Smooth muscle cell (in vitro differentiated cells): Measurements from ENCODE around the gene UTY. TPM values are rescaled to one million over a fixed set of nuclear protein-coding genes. Genes with fewer than 3 reads are reported as not detected.

Source experiments
- DNase-seq: peaks from one replicate; lab custom pipeline; 2025; ENCODE audit not compliant: unreplicated experiment; lab: John Stamatoyannopoulos, UW
- H2AFZ ChIP-seq: fragments of 200-600 bp; sonication (generic); 2 replicates; pipeline ENCODE4 v1.6.0; 2016; ENCODE audit warnings: antibody characterized with exemption, low read depth, mild to moderate bottlenecking
- H3F3A ChIP-seq: fragments of 200-600 bp; sonication (generic); 2 replicates; pipeline ENCODE4 v1.6.0; 2017; ENCODE audit warnings: antibody characterized with exemption, low read depth
- H3K27ac ChIP-seq: fragments of 200-600 bp; sonication (generic); 2 replicates; pipeline ENCODE4 v1.5.1; 2016; ENCODE audit warnings: low read depth, mild to moderate bottlenecking
- H3K27me3 ChIP-seq: fragments of 200-600 bp; sonication (generic); 2 replicates; pipeline ENCODE4 v1.6.1; 2016; ENCODE audit warnings: low read depth, mild to moderate bottlenecking
- H3K36me3 ChIP-seq: fragments of 200-600 bp; sonication (generic); 2 replicates; pipeline ENCODE4 v1.5.1; 2016; ENCODE audit warnings: low read depth
- H3K4me1 ChIP-seq: fragments of 200-600 bp; sonication (generic); 2 replicates; pipeline ENCODE4 v1.5.1; 2016; ENCODE audit warnings: low read depth
- H3K4me2 ChIP-seq: fragments of 200-600 bp; sonication (generic); 2 replicates; pipeline ENCODE4 v1.6.0; 2016; ENCODE audit warnings: mild to moderate bottlenecking
- H3K4me3 ChIP-seq: fragments of 200-600 bp; sonication (generic); 2 replicates; pipeline ENCODE4 v1.5.1; 2016; ENCODE audit warnings: mild to moderate bottlenecking
- H3K79me2 ChIP-seq: fragments of 200-600 bp; sonication (generic); 2 replicates; pipeline ENCODE4 v1.6.0; 2016; ENCODE audit warnings: low read depth, mild to moderate bottlenecking
- H3K9ac ChIP-seq: fragments of 200-600 bp; sonication (generic); 2 replicates; pipeline ENCODE4 v1.6.0; 2016; ENCODE audit warnings: low read depth
- H3K9me3 ChIP-seq: fragments of 200-600 bp; sonication (generic); replicated peaks from 2 replicates; pipeline ENCODE4 v1.5.1; 2016; ENCODE audit warnings: low read depth
- H4K20me1 ChIP-seq: fragments of 200-600 bp; sonication (generic); 2 replicates; pipeline ENCODE4 v1.6.0; 2016; ENCODE audit warnings: low read depth
- WGBS: methylation state at CpG from one replicate; pipeline ENCODE4 v1.1.7; 2016; ENCODE audit warnings: low lambda C conversion rate; 5-methylcytosine and 5-hydroxymethylcytosine counted together
- polyA plus RNA-seq: library from polyadenylated mRNA; unstranded; fragments of >200 nt; fragmentation: Nextera tagmentation; extraction: Ambion mirVana; gene quantifications from 2 replicates; pipeline ENCODE4 v1.2.1, GENCODE V29; 2016
- total RNA-seq: library from RNA; depleted of rRNA; stranded (reverse); fragments of >200 nt; gene quantifications from 2 replicates; pipeline ENCODE4 v1.2.3, GENCODE V29; 2014
- TF ChIP-seq, protein P1 (sequence below): fragments of 200-600 bp; sonication (generic); IDR thresholded peaks from 2 replicates; pipeline ENCODE4 v1.5.1; 2017; ENCODE audit warnings: borderline replicate concordance, mild to moderate bottlenecking, antibody characterized with exemption; ENCODE audit not compliant: insufficient read depth, poor library complexity, severe bottlenecking

The UTY gene
- total and polyA plus RNA-seq, 2 experiments from 2014 or later, result not detected

- no peaks in the 10 kb centered on the region for H3K79me2 ChIP-seq
- WGBS, result no CpG with 5 or more reads among the region's 2 CpGs
- no peak overlapping the region for H3K4me3 ChIP-seq
- no peak overlapping the region for H2AFZ ChIP-seq
- no peaks in the 10 kb centered on the region for H3K27me3 ChIP-seq
- H3F3A ChIP-seq, result no peaks in the 10 kb centered on the region
- no peak for DNase-seq
- no peak overlapping the region for H3K9ac ChIP-seq
- no peaks in the 10 kb centered on the region for H3K4me1 ChIP-seq
- no peak overlapping the region for H3K27ac ChIP-seq
- H4K20me1 ChIP-seq, result no peaks in the 10 kb centered on the region
- no peaks in the 10 kb centered on the region for H3K9me3 ChIP-seq
- no peaks in the 10 kb centered on the region for H3K36me3 ChIP-seq
- TF ChIP-seq, protein P1, sequence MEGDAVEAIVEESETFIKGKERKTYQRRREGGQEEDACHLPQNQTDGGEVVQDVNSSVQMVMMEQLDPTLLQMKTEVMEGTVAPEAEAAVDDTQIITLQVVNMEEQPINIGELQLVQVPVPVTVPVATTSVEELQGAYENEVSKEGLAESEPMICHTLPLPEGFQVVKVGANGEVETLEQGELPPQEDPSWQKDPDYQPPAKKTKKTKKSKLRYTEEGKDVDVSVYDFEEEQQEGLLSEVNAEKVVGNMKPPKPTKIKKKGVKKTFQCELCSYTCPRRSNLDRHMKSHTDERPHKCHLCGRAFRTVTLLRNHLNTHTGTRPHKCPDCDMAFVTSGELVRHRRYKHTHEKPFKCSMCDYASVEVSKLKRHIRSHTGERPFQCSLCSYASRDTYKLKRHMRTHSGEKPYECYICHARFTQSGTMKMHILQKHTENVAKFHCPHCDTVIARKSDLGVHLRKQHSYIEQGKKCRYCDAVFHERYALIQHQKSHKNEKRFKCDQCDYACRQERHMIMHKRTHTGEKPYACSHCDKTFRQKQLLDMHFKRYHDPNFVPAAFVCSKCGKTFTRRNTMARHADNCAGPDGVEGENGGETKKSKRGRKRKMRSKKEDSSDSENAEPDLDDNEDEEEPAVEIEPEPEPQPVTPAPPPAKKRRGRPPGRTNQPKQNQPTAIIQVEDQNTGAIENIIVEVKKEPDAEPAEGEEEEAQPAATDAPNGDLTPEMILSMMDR, result no peak
- no peak overlapping the region for H3K4me2 ChIP-seq
Observed at GRCh38 chrY:13307959-13308358, 171.9 kb downstream of the UTY start.

- no peak overlapping the region for H3K4me2 ChIP-seq
Observed at GRCh38 chrY:13300795-13301194, 179.0 kb downstream of the UTY start.

GRCh38 chrY:13299411-13299810, 180.4 kb downstream of the UTY start:
- no peak overlapping the region for H3K27ac ChIP-seq
- H4K20me1 ChIP-seq, result no peaks in the 10 kb centered on the region
- H2AFZ ChIP-seq, result no peak overlapping the region
- no peaks in the 10 kb centered on the region for H3K36me3 ChIP-seq
- H3K9ac ChIP-seq, result no peak overlapping the region
- no peaks in the 10 kb centered on the region for H3K79me2 ChIP-seq
- H3K4me3 ChIP-seq, result no peak overlapping the region
- no peaks in the 10 kb centered on the region for H3F3A ChIP-seq
- H3K4me2 ChIP-seq, result no peak overlapping the region
- no peaks in the 10 kb centered on the region for H3K4me1 ChIP-seq
- H3K9me3 ChIP-seq, result no peaks in the 10 kb centered on the region
- DNase-seq, result no peak
- H3K27me3 ChIP-seq, result no peaks in the 10 kb centered on the region
- TF ChIP-seq, protein P1, result no peak
- no CpG with 5 or more reads among the region's 3 CpGs for WGBS

More at GRCh38 chrY:13300795-13301194, 179.0 kb downstream of the UTY start:
- no peak overlapping the region for H3K4me3 ChIP-seq
- no CpG with 5 or more reads among the region's 4 CpGs for WGBS
- H3K4me1 ChIP-seq, result no peaks in the 10 kb centered on the region
- H4K20me1 ChIP-seq, result no peaks in the 10 kb centered on the region
- no peaks in the 10 kb centered on the region for H3K27me3 ChIP-seq
- no peaks in the 10 kb centered on the region for H3K36me3 ChIP-seq
- H3K9ac ChIP-seq, result no peak overlapping the region
- H3K79me2 ChIP-seq, result no peaks in the 10 kb centered on the region
- DNase-seq, result no peak
- no peak overlapping the region for H2AFZ ChIP-seq
- H3K9me3 ChIP-seq, result no peaks in the 10 kb centered on the region
- TF ChIP-seq, protein P1, result no peak
- no peak overlapping the region for H3K27ac ChIP-seq
- no peaks in the 10 kb centered on the region for H3F3A ChIP-seq

GRCh38 chrY:13296176-13296890, 183.5 kb downstream of the UTY start:
- no peak overlapping the region for H3K9ac ChIP-seq
- no peaks in the 10 kb centered on the region for H4K20me1 ChIP-seq
- no peak overlapping the region for H2AFZ ChIP-seq
- TF ChIP-seq, protein P1, result no peak
- no peaks in the 10 kb centered on the region for H3F3A ChIP-seq
- no CpG with 5 or more reads among the region's 4 CpGs for WGBS
- H3K27me3 ChIP-seq, result no peaks in the 10 kb centered on the region
- no peaks in the 10 kb centered on the region for H3K36me3 ChIP-seq
- no peak overlapping the region for H3K4me2 ChIP-seq
- H3K79me2 ChIP-seq, result no peaks in the 10 kb centered on the region
- H3K4me3 ChIP-seq, result no peak overlapping the region
- H3K27ac ChIP-seq, result no peak overlapping the region
- no peaks in the 10 kb centered on the region for H3K9me3 ChIP-seq
- DNase-seq, result no peak
- no peaks in the 10 kb centered on the region for H3K4me1 ChIP-seq
